Adrenal gland (tissue), 5 donors: Measurements from ENCODE around the gene DNHD1.

Experiments used
- CTCF ChIP-seq, 6 experiments: fragments of 450-650 bp in 4 of 6; fragments of 200-600 bp in 2 of 6; sonication (generic) in 1 of 6; IDR thresholded peaks; 1 replicate in 5 of 6; 2 replicates in 1 of 6; pipeline versions ENCODE4 v1.5.1 to v1.8.0; 2016 to 2021; ENCODE audit warnings: antibody characterized with exemption in 6 of 6, mild to moderate bottlenecking in 2 of 6, moderate library complexity in 1 of 6
- POLR2A ChIP-seq, 2 donors: fragments of 450-650 bp; IDR thresholded peaks; one replicate each; pipeline ENCODE4 v1.6.1; 2017; ENCODE audit warnings: antibody characterized with exemption in 2 of 2, mild to moderate bottlenecking in 2 of 2, moderate library complexity in 1 of 2
- donor health status: DM: no; HTN: no; CAD: no.

DNA sequence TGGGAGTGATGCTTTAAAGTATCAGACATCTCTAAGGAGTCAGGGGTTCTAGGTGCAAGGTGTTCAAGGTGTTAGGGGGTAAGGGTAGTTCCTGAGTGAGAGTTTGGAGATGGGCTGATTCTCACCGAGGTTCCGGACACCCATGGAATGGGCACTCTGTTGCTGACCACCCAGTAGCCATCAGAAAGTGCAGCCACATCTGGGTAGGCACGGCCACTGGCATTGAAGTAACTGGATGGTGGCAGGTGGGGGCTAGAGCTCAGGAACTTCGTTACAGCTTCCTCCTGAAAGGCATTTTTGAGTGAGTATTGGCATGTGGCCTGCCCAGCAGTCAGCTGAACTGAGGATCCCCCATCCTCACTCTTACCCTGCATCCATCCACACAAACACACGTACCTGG lies 118.0 kb downstream of the DNHD1 start:
- TF ChIP-seq CTCF (IDR thresholded peaks at IDR 0.05) (no peak), POLR2A (IDR thresholded peaks at IDR 0.05) (no peak)
